ENCODE results near the gene MYO1D. TPM values are rescaled to one million over a fixed set of nuclear protein-coding genes. Genes with fewer than 3 reads are reported as not detected.

Gene MYO1D
- total RNA-seq, 1 experiment from 2014 or later = 1.3 TPM

GRCh38 chr17:32625971-32626370 lies 251.0 kb downstream of the MYO1D start:
- DNase-seq (ENCODE audit: low read depth, low spot score) (no peak), ATAC-seq (no peak)
- no peaks in the 10 kb centered on the region for H3K9me3 ChIP-seq (ENCODE audit: control insufficient read depth, insufficient read depth, low read depth, low read length)
- TF ChIP-seq, protein P1, sequence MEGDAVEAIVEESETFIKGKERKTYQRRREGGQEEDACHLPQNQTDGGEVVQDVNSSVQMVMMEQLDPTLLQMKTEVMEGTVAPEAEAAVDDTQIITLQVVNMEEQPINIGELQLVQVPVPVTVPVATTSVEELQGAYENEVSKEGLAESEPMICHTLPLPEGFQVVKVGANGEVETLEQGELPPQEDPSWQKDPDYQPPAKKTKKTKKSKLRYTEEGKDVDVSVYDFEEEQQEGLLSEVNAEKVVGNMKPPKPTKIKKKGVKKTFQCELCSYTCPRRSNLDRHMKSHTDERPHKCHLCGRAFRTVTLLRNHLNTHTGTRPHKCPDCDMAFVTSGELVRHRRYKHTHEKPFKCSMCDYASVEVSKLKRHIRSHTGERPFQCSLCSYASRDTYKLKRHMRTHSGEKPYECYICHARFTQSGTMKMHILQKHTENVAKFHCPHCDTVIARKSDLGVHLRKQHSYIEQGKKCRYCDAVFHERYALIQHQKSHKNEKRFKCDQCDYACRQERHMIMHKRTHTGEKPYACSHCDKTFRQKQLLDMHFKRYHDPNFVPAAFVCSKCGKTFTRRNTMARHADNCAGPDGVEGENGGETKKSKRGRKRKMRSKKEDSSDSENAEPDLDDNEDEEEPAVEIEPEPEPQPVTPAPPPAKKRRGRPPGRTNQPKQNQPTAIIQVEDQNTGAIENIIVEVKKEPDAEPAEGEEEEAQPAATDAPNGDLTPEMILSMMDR (IDR thresholded peaks at IDR 0.05) = no peak
- TF ChIP-seq POLR2AphosphoS5 (IDR thresholded peaks at IDR 0.05; ENCODE audit: low read depth, low read length) = no peak
- no peak for TF ChIP-seq SIN3A (IDR thresholded peaks at IDR 0.05; ENCODE audit: borderline replicate concordance, insufficient read depth, low read depth, low read length)
- no peak for TF ChIP-seq TCF7L2 (IDR thresholded peaks at IDR 0.05; ENCODE audit: low read depth, low read length)
- TF ChIP-seq REST (IDR thresholded peaks at IDR 0.05; ENCODE audit: insufficient read depth in 1 of 2, low read depth in 2 of 2, low read length in 1 of 2) = no peak
- in situ Hi-C loops (cut with HindIII; ENCODE audit: low pct_unique_long_range_greater_than_20kb, low sequenced_read_pairs) (no loop called here), intact Hi-C loops (cut with micrococcal nuclease; ENCODE audit: unreplicated experiment) (no loop called here)
- CTCF ChIA-PET = interaction anchor here (0.6 kb wide), 1 partner anchor 157 kb away, joined by 4 read pairs; no protein-coding TSS in a partner anchor
- H3K4me1 ChIP-seq (ENCODE audit: control insufficient read depth, insufficient read depth, low read length) = no peaks in the 10 kb centered on the region
- POLR2A ChIA-PET = no interaction called here
- no peak overlapping the region for H3K27ac ChIP-seq (ENCODE audit: low read length)
- peaks cover 5% of the 10 kb centered on the region; the same call in 1 of the 2 replicates for H3K27me3 ChIP-seq (ENCODE audit: control insufficient read depth, insufficient read depth, low read length)
- no peak overlapping the region for H3K4me3 ChIP-seq (ENCODE audit: low read depth in 2 of 2, low read length in 2 of 2)
- no peaks in the 10 kb centered on the region for H3K36me3 ChIP-seq (ENCODE audit: control insufficient read depth, insufficient read depth, low read length)
- no TSS peak for BruUV-seq (replicated peaks)

DNA sequence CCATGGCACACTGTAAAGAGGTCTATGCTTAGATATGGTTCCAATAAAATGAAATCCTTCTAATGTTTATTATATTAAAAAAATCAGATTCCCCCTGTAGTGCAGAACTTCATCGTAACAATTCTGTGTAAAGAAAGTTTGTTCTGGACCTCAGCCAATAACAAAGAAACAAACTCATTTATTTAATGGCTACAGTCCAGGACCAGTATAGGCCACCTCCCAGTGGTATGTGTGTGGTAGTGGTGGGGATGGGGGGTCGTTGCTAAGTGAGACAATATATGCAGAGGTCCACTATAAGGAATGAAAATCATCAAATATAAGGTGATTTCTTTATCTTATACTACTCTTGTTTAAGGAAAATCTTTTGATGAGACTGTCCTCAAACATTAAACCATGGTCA lies 253.7 kb downstream of the MYO1D start:
- Histone ChIP-seq H3K27me3 (ENCODE audit: control insufficient read depth, insufficient read depth, low read length) (no peaks in the 10 kb centered on the region; the same call in 1 of the 2 replicates), H3K9me3 (ENCODE audit: control insufficient read depth, insufficient read depth, low read depth, low read length) (no peaks in the 10 kb centered on the region), H3K4me1 (ENCODE audit: control insufficient read depth, insufficient read depth, low read length) (no peaks in the 10 kb centered on the region), H3K27ac (ENCODE audit: low read length) (no peak overlapping the region), H3K36me3 (ENCODE audit: control insufficient read depth, insufficient read depth, low read length) (no peaks in the 10 kb centered on the region), H3K4me3 (ENCODE audit: low read depth in 2 of 2, low read length in 2 of 2) (no peak overlapping the region)
- intact Hi-C loops (cut with micrococcal nuclease; ENCODE audit: unreplicated experiment) (no loop called here), in situ Hi-C loops (cut with HindIII; ENCODE audit: low pct_unique_long_range_greater_than_20kb, low sequenced_read_pairs) (no loop called here)
- ChIA-PET CTCF (no interaction called here), POLR2A (no interaction called here)
- no peak for ATAC-seq
- no TSS peak for BruUV-seq (replicated peaks)
- no peak for DNase-seq (ENCODE audit: low read depth, low spot score)
- TF ChIP-seq, protein P1 (IDR thresholded peaks at IDR 0.05) = no peak
- TF ChIP-seq POLR2AphosphoS5 (IDR thresholded peaks at IDR 0.05; ENCODE audit: low read depth, low read length) (no peak), SIN3A (IDR thresholded peaks at IDR 0.05; ENCODE audit: borderline replicate concordance, insufficient read depth, low read depth, low read length) (no peak), REST (IDR thresholded peaks at IDR 0.05; ENCODE audit: insufficient read depth in 1 of 2, low read depth in 2 of 2, low read length in 1 of 2) (no peak), TCF7L2 (IDR thresholded peaks at IDR 0.05; ENCODE audit: low read depth, low read length) (no peak)

All from Panc1 (cell line).